ENCODE results near the gene WDR4.

The WDR4 gene

GRCh38 chr21:42836402-42836666 is 43.0 kb downstream of the WDR4 start:
- Histone ChIP-seq H4K8ac (ENCODE audit: low read depth, low read length) (no peak overlapping the region), H2AFZ (ENCODE audit: insufficient read depth, low read length, poor library complexity) (no peak overlapping the region), H2BK5ac (ENCODE audit: low read depth, low read length, poor library complexity) (no peak overlapping the region), H4K12ac (ENCODE audit: low read depth, low read length) (no peak overlapping the region), H4K91ac (ENCODE audit: low read depth, low read length) (no peak overlapping the region), H2BK12ac (ENCODE audit: low read length) (no peak overlapping the region), H3K18ac (ENCODE audit: low read length) (no peak overlapping the region), H3K27me3 (ENCODE audit: insufficient read depth, low read length) (no peaks in the 10 kb centered on the region), H3K9ac (ENCODE audit: low read length) (no peak overlapping the region), H2AK5ac (ENCODE audit: low read length) (no peak overlapping the region), H3K36me3 (ENCODE audit: control insufficient read depth in 1 of 2, insufficient read depth in 2 of 2, low read length in 2 of 2) (peaks cover 18 to 22% of the 10 kb centered on the region in 2 experiments), H3K9me3 (ENCODE audit: insufficient read depth, low read depth, low read length) (peaks cover 9% of the 10 kb centered on the region), H2BK120ac (ENCODE audit: insufficient read depth, low read length, poor library complexity) (no peak overlapping the region), H3K4me3 (ENCODE audit: low read depth, low read length) (no peak overlapping the region), H3K79me1 (ENCODE audit: low read length) (no peaks in the 10 kb centered on the region), H3K27ac (ENCODE audit: low read depth, low read length) (no peak overlapping the region), H3K14ac (ENCODE audit: low read length) (no peak overlapping the region), H3K4me2 (ENCODE audit: low read length) (no peak overlapping the region), H3K4ac (ENCODE audit: low read depth, low read length) (no peak overlapping the region), H3K79me2 (ENCODE audit: control insufficient read depth, insufficient read depth, low read length, poor library complexity) (no peaks in the 10 kb centered on the region), H3K23ac (ENCODE audit: low read length) (no peak overlapping the region), H3K4me1 (ENCODE audit: control insufficient read depth in 1 of 2, insufficient read depth in 2 of 2, low read length in 2 of 2) (peaks cover 0 to 2% of the 10 kb centered on the region in 2 experiments)
- no CpG with 5 or more reads among the region's 3 CpGs for WGBS (ENCODE audit: extremely low coverage, insufficient coverage, insufficient read length)
- no peak for DNase-seq

GRCh38 chr21:42835611-42836401 is 43.5 kb downstream of the WDR4 start:
- Histone ChIP-seq H3K27ac (ENCODE audit: low read depth, low read length) (no peak overlapping the region), H2BK5ac (ENCODE audit: low read depth, low read length, poor library complexity) (no peak overlapping the region), H3K9me3 (ENCODE audit: insufficient read depth, low read depth, low read length) (peaks cover 7% of the 10 kb centered on the region), H4K91ac (ENCODE audit: low read depth, low read length) (no peak overlapping the region), H2BK120ac (ENCODE audit: insufficient read depth, low read length, poor library complexity) (no peak overlapping the region), H3K23ac (ENCODE audit: low read length) (no peak overlapping the region), H4K12ac (ENCODE audit: low read depth, low read length) (no peak overlapping the region), H2BK12ac (ENCODE audit: low read length) (no peak overlapping the region), H3K4me1 (ENCODE audit: control insufficient read depth in 1 of 2, insufficient read depth in 2 of 2, low read length in 2 of 2) (peaks cover 0 to 2% of the 10 kb centered on the region in 2 experiments), H3K36me3 (ENCODE audit: control insufficient read depth in 1 of 2, insufficient read depth in 2 of 2, low read length in 2 of 2) (peaks cover 12 to 17% of the 10 kb centered on the region in 2 experiments), H3K27me3 (ENCODE audit: insufficient read depth, low read length) (no peaks in the 10 kb centered on the region), H3K4me3 (ENCODE audit: low read depth, low read length) (no peak overlapping the region), H3K79me1 (ENCODE audit: low read length) (no peaks in the 10 kb centered on the region), H3K79me2 (ENCODE audit: control insufficient read depth, insufficient read depth, low read length, poor library complexity) (no peaks in the 10 kb centered on the region), H3K18ac (ENCODE audit: low read length) (no peak overlapping the region), H3K9ac (ENCODE audit: low read length) (no peak overlapping the region), H4K8ac (ENCODE audit: low read depth, low read length) (no peak overlapping the region), H3K14ac (ENCODE audit: low read length) (no peak overlapping the region), H2AFZ (ENCODE audit: insufficient read depth, low read length, poor library complexity) (no peak overlapping the region), H3K4ac (ENCODE audit: low read depth, low read length) (no peak overlapping the region), H2AK5ac (ENCODE audit: low read length) (no peak overlapping the region), H3K4me2 (ENCODE audit: low read length) (no peak overlapping the region)
- DNase-seq: no peak
- no CpG with 5 or more reads among the region's 12 CpGs for WGBS (ENCODE audit: extremely low coverage, insufficient coverage, insufficient read length)

- Histone ChIP-seq H4K12ac (ENCODE audit: low read depth, low read length) (no peak overlapping the region), H2AK5ac (ENCODE audit: low read length) (no peak overlapping the region), H3K79me2 (ENCODE audit: control insufficient read depth, insufficient read depth, low read length, poor library complexity) (no peaks in the 10 kb centered on the region), H3K9me3 (ENCODE audit: insufficient read depth, low read depth, low read length) (peaks cover 2% of the 10 kb centered on the region), H2BK12ac (ENCODE audit: low read length) (no peak overlapping the region), H3K27me3 (ENCODE audit: insufficient read depth, low read length) (no peaks in the 10 kb centered on the region), H2BK5ac (ENCODE audit: low read depth, low read length, poor library complexity) (no peak overlapping the region), H3K79me1 (ENCODE audit: low read length) (no peaks in the 10 kb centered on the region), H2AFZ (ENCODE audit: insufficient read depth, low read length, poor library complexity) (no peak overlapping the region), H4K91ac (ENCODE audit: low read depth, low read length) (no peak overlapping the region), H3K4me2 (ENCODE audit: low read length) (no peak overlapping the region), H3K18ac (ENCODE audit: low read length) (no peak overlapping the region), H2BK120ac (ENCODE audit: insufficient read depth, low read length, poor library complexity) (no peak overlapping the region), H3K4me3 (ENCODE audit: low read depth, low read length) (no peak overlapping the region), H3K27ac (ENCODE audit: low read depth, low read length) (no peak overlapping the region), H3K36me3 (ENCODE audit: control insufficient read depth in 1 of 2, insufficient read depth in 2 of 2, low read length in 2 of 2) (peaks cover 8 to 11% of the 10 kb centered on the region in 2 experiments), H3K14ac (ENCODE audit: low read length) (no peak overlapping the region), H3K4ac (ENCODE audit: low read depth, low read length) (no peak overlapping the region), H3K23ac (ENCODE audit: low read length) (no peak overlapping the region), H4K8ac (ENCODE audit: low read depth, low read length) (no peak overlapping the region), H3K4me1 (ENCODE audit: control insufficient read depth in 1 of 2, insufficient read depth in 2 of 2, low read length in 2 of 2) (peaks cover 0 to 2% of the 10 kb centered on the region in 2 experiments), H3K9ac (ENCODE audit: low read length) (no peak overlapping the region)
- WGBS (ENCODE audit: extremely low coverage, insufficient coverage, insufficient read length): no CpG with 5 or more reads among the region's 6 CpGs
- no peak for DNase-seq
These were observed 44.1 kb downstream of the WDR4 start for GRCh38 chr21:42835211-42835610.

GRCh38 chr21:42834726-42835191 is 44.6 kb downstream of the WDR4 start:
- H3K4me1 ChIP-seq (ENCODE audit: control insufficient read depth in 1 of 2, insufficient read depth in 2 of 2, low read length in 2 of 2): peaks cover 0 to 2% of the 10 kb centered on the region in 2 experiments
- no peak overlapping the region for H3K4ac ChIP-seq (ENCODE audit: low read depth, low read length)
- H3K27me3 ChIP-seq (ENCODE audit: insufficient read depth, low read length): no peaks in the 10 kb centered on the region
- no peak overlapping the region for H3K4me2 ChIP-seq (ENCODE audit: low read length)
- H3K14ac ChIP-seq (ENCODE audit: low read length): no peak overlapping the region
- H2BK12ac ChIP-seq (ENCODE audit: low read length): no peak overlapping the region
- no peak overlapping the region for H3K27ac ChIP-seq (ENCODE audit: low read depth, low read length)
- no peak overlapping the region for H2BK5ac ChIP-seq (ENCODE audit: low read depth, low read length, poor library complexity)
- H4K8ac ChIP-seq (ENCODE audit: low read depth, low read length): no peak overlapping the region
- H3K36me3 ChIP-seq (ENCODE audit: control insufficient read depth in 1 of 2, insufficient read depth in 2 of 2, low read length in 2 of 2): peaks cover 7 to 8% of the 10 kb centered on the region in 2 experiments
- no peak overlapping the region for H3K4me3 ChIP-seq (ENCODE audit: low read depth, low read length)
- H2BK120ac ChIP-seq (ENCODE audit: insufficient read depth, low read length, poor library complexity): no peak overlapping the region
- no peak overlapping the region for H3K23ac ChIP-seq (ENCODE audit: low read length)
- no peaks in the 10 kb centered on the region for H3K79me1 ChIP-seq (ENCODE audit: low read length)
- DNase-seq: no peak
- no peaks in the 10 kb centered on the region for H3K79me2 ChIP-seq (ENCODE audit: control insufficient read depth, insufficient read depth, low read length, poor library complexity)
- H3K9ac ChIP-seq (ENCODE audit: low read length): no peak overlapping the region
- H4K12ac ChIP-seq (ENCODE audit: low read depth, low read length): no peak overlapping the region
- no peak overlapping the region for H2AK5ac ChIP-seq (ENCODE audit: low read length)
- peaks cover 1% of the 10 kb centered on the region for H3K9me3 ChIP-seq (ENCODE audit: insufficient read depth, low read depth, low read length)
- H4K91ac ChIP-seq (ENCODE audit: low read depth, low read length): no peak overlapping the region
- no peak overlapping the region for H2AFZ ChIP-seq (ENCODE audit: insufficient read depth, low read length, poor library complexity)
- H3K18ac ChIP-seq (ENCODE audit: low read length): no peak overlapping the region
- no CpG with 5 or more reads among the region's 13 CpGs for WGBS (ENCODE audit: extremely low coverage, insufficient coverage, insufficient read length)

Data from trophoblast cell (in vitro differentiated cells and primary cell).